Endothelial cell of umbilical vein (primary cell): ENCODE results near the gene SH3D19.

Experiments used
- EZH2 ChIP-seq: IDR thresholded peaks from 2 replicates; pipeline ENCODE4 v1.6.1; 2012; ENCODE audit warnings: borderline replicate concordance, low read depth, mild to moderate bottlenecking, moderate library complexity, low read length, inconsistent platforms; ENCODE audit not compliant: severe bottlenecking
- MAX ChIP-seq: IDR thresholded peaks from 2 replicates; pipeline ENCODE4 v1.6.1; 2011; ENCODE audit not compliant: insufficient read depth, insufficient read length
- TF ChIP-seq, protein P1 (sequence below), 2 donors: IDR thresholded peaks; 1 replicate in 1 of 2; 2 replicates in 1 of 2; pipeline ENCODE4 v1.5.1; 2011; ENCODE audit warnings: low read length in 2 of 2, mild to moderate bottlenecking in 2 of 2, moderate library complexity in 2 of 2, control low read depth in 1 of 2, inconsistent platforms in 1 of 2, low read depth in 1 of 2; ENCODE audit not compliant: insufficient read depth in 1 of 2; ENCODE audit errors: extremely low read depth in 1 of 2

DNA sequence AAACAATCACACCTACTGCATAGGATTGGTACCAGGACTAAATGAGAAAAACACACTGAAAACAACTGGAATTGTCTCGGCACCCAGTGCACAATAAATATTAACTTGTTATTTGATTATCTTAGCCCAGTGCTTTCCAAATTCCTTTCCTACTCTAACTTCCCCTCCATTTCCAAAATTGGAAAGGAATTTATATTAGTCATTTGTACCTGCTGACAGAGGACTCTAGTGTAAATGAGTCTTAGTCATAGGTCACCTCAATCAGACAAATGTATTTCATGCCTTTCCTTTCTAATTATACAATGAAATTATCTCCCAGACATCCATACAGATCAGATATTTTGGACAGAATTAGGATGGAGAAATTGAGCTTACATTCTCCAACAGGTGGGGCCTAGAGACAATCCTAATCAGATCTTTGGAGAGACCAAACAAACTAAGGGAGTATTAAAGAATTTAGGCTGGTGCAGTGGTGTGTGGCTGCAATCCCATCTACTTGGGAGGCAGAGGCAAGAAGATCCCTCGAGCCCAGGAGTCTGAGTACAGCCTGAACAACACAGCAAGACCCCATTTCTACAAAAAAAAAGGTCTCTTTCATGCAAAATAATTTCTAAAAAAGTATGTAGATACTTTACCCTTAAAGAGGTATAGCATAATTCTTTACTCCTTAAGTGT lies 10.1 kb downstream of the SH3D19 start:
- TF ChIP-seq EZH2 (no peak), MAX (no peak)
- TF ChIP-seq, protein P1, sequence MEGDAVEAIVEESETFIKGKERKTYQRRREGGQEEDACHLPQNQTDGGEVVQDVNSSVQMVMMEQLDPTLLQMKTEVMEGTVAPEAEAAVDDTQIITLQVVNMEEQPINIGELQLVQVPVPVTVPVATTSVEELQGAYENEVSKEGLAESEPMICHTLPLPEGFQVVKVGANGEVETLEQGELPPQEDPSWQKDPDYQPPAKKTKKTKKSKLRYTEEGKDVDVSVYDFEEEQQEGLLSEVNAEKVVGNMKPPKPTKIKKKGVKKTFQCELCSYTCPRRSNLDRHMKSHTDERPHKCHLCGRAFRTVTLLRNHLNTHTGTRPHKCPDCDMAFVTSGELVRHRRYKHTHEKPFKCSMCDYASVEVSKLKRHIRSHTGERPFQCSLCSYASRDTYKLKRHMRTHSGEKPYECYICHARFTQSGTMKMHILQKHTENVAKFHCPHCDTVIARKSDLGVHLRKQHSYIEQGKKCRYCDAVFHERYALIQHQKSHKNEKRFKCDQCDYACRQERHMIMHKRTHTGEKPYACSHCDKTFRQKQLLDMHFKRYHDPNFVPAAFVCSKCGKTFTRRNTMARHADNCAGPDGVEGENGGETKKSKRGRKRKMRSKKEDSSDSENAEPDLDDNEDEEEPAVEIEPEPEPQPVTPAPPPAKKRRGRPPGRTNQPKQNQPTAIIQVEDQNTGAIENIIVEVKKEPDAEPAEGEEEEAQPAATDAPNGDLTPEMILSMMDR (IDR thresholded peaks at IDR 0.05; ENCODE audit: extremely low read depth in 1 of 2, insufficient read depth in 1 of 2, low read depth in 1 of 2, low read length in 2 of 2), result no peak
